Measurements from ENCODE around the gene MAD1L1. TPM values are rescaled to one million over a fixed set of nuclear protein-coding genes. Genes with fewer than 3 reads are reported as not detected.
A peak's percentile ranks its signal among the peaks of the same experiment; 100 is the strongest.
"Not testable (repeated sequence)": the region's sequence is repeated elsewhere in the genome, so short reads cannot be mapped to it uniquely, and the experiment has no call there.

Gene MAD1L1
- polyA plus RNA-seq, 3 donors from 2014 or later, result 85.0 to 166 (median 97.0) TPM

- peaks cover 14 to 30% (median 26%) of the 10 kb centered on the region in 3 donors for H3K36me3 Mint-ChIP-seq
- peak overlapping the region in 4 of 5 donors; percentile 25 to 59 (median 42) for H3K4me3 Mint-ChIP-seq
- peaks cover 49 to 51% of the 10 kb centered on the region in 2 donors for H3K4me1 Mint-ChIP-seq
- peak overlapping the region in 1 of 6 donors; percentile 50 for H3K27ac Mint-ChIP-seq
- peaks cover 0 to 3% (median 0%) of the 10 kb centered on the region in 6 donors for H3K9me3 Mint-ChIP-seq
- H3K27me3 Mint-ChIP-seq (ENCODE audit: low read depth in 3 of 3), result peaks cover 18 to 41% (median 30%) of the 10 kb centered on the region in 3 donors
- DNase-seq, result no peak
Observed at GRCh38 chr7:1936531-1937251, 296.1 kb downstream of the MAD1L1 start.

GRCh38 chr7:1936006-1936310, 296.8 kb downstream of the MAD1L1 start:
- Mint-ChIP-seq H3K36me3 (peaks cover 14 to 33% (median 26%) of the 10 kb centered on the region in 3 donors), H3K27ac (peak overlapping the region in 2 of 6 donors; percentile 49 to 87), H3K27me3 (ENCODE audit: low read depth in 3 of 3) (peaks cover 16 to 43% (median 30%) of the 10 kb centered on the region in 3 donors)

DNA sequence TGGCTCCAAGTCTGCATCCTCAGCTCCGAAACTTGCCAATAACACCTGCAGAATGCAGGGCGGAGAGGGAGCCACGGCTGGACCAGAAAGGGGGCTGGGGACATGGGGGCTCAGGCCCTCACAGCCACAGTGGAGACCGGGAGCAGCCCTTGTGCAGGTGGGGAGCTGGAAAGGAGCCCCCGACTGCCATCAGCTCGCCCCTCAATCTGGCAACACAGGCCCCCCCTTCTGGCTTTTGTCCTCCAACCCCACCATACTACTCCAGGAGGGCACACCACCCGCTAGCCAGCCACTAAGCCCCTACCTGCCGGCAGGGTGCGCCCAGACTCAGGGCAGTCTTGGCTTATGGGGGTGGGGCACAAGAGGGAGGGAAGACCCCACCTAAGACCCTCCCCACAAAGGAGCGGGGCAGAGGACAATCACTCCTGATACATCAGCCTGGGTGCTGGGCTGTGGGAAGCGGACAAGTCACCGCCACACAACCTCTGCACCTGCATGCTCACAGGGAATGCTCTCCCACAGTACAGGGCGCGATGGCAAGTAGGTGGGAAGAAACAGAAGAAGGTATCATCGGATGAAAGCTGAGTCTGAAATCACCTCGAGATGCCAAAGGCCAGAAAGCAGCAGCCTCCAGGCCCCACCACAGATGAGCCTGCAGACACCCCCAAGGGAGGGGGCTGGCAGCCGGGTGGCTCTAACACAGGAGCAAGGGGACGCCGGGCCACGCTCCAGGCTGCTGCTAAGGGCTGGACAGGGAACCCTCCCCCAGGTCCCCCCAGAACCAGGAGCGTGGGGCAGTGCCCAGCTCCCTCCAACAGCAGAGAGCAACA, 297.4 kb downstream of the MAD1L1 start:
- Mint-ChIP-seq H3K27me3 (ENCODE audit: low read depth in 3 of 3) (peaks cover 14 to 37% (median 26%) of the 10 kb centered on the region in 3 donors), H3K36me3 (peaks cover 14 to 33% (median 26%) of the 10 kb centered on the region in 3 donors), H3K9me3 (peaks cover 0 to under 1% (median 0%) of the 10 kb centered on the region in 6 donors), H3K27ac (peak overlapping the region in 2 of 6 donors; percentile 28 to 60), H3K4me1 (peaks cover 41% of the 10 kb centered on the region in 2 donors), H3K4me3 (no peak overlapping the region)
- no peak for DNase-seq

More at GRCh38 chr7:1936006-1936310, 296.8 kb downstream of the MAD1L1 start:
- Mint-ChIP-seq H3K4me3 (peak overlapping the region in 1 of 5 donors; percentile 17), H3K4me1 (peaks cover 46 to 47% of the 10 kb centered on the region in 2 donors), H3K9me3 (peaks cover 0 to 3% (median 0%) of the 10 kb centered on the region in 6 donors)
- no peak for DNase-seq

DNA sequence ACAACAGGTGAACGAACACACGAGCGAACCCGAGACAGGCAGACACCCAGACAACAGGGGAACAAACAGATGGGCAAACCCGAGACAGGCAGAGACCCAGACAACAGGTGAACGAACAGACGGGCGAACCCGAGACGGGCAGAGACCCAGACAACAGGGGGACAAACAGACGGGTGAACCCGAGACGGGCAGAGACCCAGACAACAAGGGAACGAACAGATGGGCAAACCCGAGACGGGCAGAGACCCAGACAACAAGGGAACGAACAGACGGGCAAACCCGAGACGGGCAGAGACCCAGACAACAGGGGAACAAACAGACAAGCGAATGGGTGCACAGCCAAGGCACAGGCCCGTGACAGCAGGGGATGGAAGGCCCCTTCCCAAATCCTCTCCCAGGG, 298.0 kb downstream of the MAD1L1 start:
- H3K36me3 Mint-ChIP-seq, result peaks cover 14 to 33% (median 26%) of the 10 kb centered on the region in 3 donors
- no peaks in the 10 kb centered on the region for H3K9me3 Mint-ChIP-seq
- DNase-seq, result no peak
- peaks cover 8 to 31% (median 19%) of the 10 kb centered on the region in 3 donors for H3K27me3 Mint-ChIP-seq (ENCODE audit: low read depth in 3 of 3)
- no peak overlapping the region for H3K4me3 Mint-ChIP-seq
- H3K27ac Mint-ChIP-seq, result peak overlapping the region in 3 of 6 donors; percentile 42 to 57 (median 46)
- peaks cover 35% of the 10 kb centered on the region in 2 donors for H3K4me1 Mint-ChIP-seq

- H3K4me1 Mint-ChIP-seq, result peaks cover 27 to 28% of the 10 kb centered on the region in 2 donors
- peak overlapping the region in 3 of 6 donors; percentile 16 to 46 (median 46) for H3K27ac Mint-ChIP-seq
- no peaks in the 10 kb centered on the region for H3K9me3 Mint-ChIP-seq
- H3K27me3 Mint-ChIP-seq (ENCODE audit: low read depth in 3 of 3), result peaks cover 3 to 24% (median 13%) of the 10 kb centered on the region in 3 donors
- DNase-seq, result no peak
- H3K4me3 Mint-ChIP-seq, result no peak overlapping the region
- peaks cover 14 to 33% (median 26%) of the 10 kb centered on the region in 3 donors for H3K36me3 Mint-ChIP-seq
Observed at GRCh38 chr7:1934017-1934416, 298.7 kb downstream of the MAD1L1 start.

DNA sequence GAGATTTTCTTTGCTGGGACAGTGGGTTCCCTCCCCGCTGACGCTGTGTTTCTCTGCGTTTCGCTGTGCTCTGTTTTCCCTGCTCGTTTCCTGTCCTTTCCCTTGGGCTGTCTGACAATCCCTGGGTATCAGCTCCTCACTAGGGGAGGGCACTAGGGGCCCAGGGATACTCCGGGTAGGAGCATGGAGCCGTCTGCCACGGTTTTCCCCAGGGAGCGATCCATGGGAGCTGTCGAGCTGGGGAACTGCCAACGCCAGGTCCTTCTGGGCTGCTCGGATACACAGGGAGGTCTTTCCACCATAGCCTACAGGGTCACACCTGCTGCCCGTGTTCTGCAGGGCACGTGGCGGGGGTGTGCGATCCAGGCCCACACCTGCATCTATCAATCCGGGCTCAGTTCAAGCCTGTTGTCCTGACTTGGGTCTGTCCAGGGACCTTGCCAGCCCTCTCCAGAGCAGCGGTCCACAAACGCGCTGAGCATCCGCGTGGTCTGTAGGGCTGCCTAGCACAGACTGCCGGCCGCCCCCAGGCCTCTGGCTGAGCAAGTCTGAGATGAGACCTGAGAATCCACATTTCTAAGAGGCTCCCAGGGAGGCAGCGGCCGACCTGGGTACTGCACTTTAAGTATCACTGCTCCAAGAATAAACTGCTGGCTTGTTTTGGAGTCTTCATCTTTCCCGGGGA, 299.5 kb downstream of the MAD1L1 start:
- Mint-ChIP-seq H3K4me1 (peaks cover 20% of the 10 kb centered on the region in 2 donors), H3K27me3 (ENCODE audit: low read depth in 3 of 3) (peaks cover 3 to 17% (median 5%) of the 10 kb centered on the region in 3 donors), H3K9me3 (no peaks in the 10 kb centered on the region), H3K4me3 (no peak overlapping the region), H3K36me3 (peaks cover 14 to 30% (median 23%) of the 10 kb centered on the region in 3 donors), H3K27ac (peak overlapping the region in 3 of 6 donors; percentile 26 to 82 (median 40))
- no peak for DNase-seq

GRCh38 chr7:1931951-1932270, 300.8 kb downstream of the MAD1L1 start:
- no peak for DNase-seq
- peaks cover 25 to 27% of the 10 kb centered on the region in 2 donors for H3K4me1 Mint-ChIP-seq
- no peak overlapping the region for H3K27ac Mint-ChIP-seq
- H3K4me3 Mint-ChIP-seq, result no peak overlapping the region
- H3K9me3 Mint-ChIP-seq, result no peaks in the 10 kb centered on the region
- H3K36me3 Mint-ChIP-seq, result peaks cover 14 to 30% (median 28%) of the 10 kb centered on the region in 3 donors
- peaks cover 1 to 14% (median 4%) of the 10 kb centered on the region in 3 donors for H3K27me3 Mint-ChIP-seq (ENCODE audit: low read depth in 3 of 3)

- Mint-ChIP-seq H3K27ac (peak overlapping the region in 2 of 6 donors; percentile 45 to 76), H3K27me3 (ENCODE audit: low read depth in 3 of 3) (peaks cover 1 to 13% (median 4%) of the 10 kb centered on the region in 3 donors), H3K4me3 (no peak overlapping the region), H3K4me1 (peaks cover 27 to 30% of the 10 kb centered on the region in 2 donors), H3K36me3 (peaks cover 14 to 30% (median 28%) of the 10 kb centered on the region in 3 donors), H3K9me3 (no peaks in the 10 kb centered on the region)
- no peak for DNase-seq
Observed at GRCh38 chr7:1931256-1931950, 301.3 kb downstream of the MAD1L1 start.

GRCh38 chr7:1930381-1931065, 302.2 kb downstream of the MAD1L1 start:
- H3K27ac Mint-ChIP-seq, result no peak overlapping the region
- peaks cover 14 to 30% (median 24%) of the 10 kb centered on the region in 3 donors for H3K36me3 Mint-ChIP-seq
- DNase-seq, result no peak
- peaks cover 1 to 9% (median 4%) of the 10 kb centered on the region in 3 donors for H3K27me3 Mint-ChIP-seq (ENCODE audit: low read depth in 3 of 3)
- H3K9me3 Mint-ChIP-seq, result no peaks in the 10 kb centered on the region
- peaks cover 35 to 39% of the 10 kb centered on the region in 2 donors for H3K4me1 Mint-ChIP-seq
- no peak overlapping the region for H3K4me3 Mint-ChIP-seq

DNA sequence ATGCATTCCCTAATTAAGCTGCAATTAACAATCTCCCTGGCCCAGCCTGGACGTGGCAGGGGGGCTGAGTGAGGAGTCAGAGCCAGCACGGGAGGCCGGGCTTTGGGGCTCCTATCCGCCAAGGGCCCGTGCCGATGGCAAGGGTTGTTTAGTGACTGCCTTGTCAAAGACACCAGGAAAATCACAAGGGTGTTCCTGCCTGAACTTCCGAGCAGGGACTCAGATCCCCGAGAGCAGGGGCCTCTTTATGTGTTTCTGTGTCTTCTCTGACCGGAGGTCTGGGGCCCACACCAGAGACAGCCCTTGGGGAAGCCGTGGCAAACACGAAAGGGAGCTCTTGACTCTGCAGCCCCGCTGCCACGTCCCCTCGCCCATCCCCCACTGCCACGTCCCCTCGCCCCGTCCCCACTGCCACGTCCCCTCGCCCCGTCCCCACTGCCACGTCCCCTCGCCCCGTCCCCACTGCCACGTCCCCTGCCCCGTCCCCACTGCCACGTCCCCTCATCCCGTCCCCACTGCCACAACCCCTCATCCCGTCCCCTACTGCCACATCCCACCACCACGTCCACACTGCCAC, 303.3 kb downstream of the MAD1L1 start:
- H3K4me1 Mint-ChIP-seq, result peaks cover 42 to 44% of the 10 kb centered on the region in 2 donors
- peak overlapping the region in 1 of 6 donors; percentile 14 for H3K27ac Mint-ChIP-seq
- not testable (repeated sequence) for DNase-seq; H3K9me3 Mint-ChIP-seq; H3K27me3 Mint-ChIP-seq (ENCODE audit: low read depth in 3 of 3); H3K4me3 Mint-ChIP-seq
- peaks cover 10 to 29% (median 17%) of the 10 kb centered on the region in 3 donors for H3K36me3 Mint-ChIP-seq

GRCh38 chr7:1928645-1929348, 303.9 kb downstream of the MAD1L1 start:
- Mint-ChIP-seq H3K36me3 (peaks cover 6 to 29% (median 12%) of the 10 kb centered on the region in 3 donors), H3K27me3 (ENCODE audit: low read depth in 3 of 3) (peaks cover 1 to 7% (median 4%) of the 10 kb centered on the region in 3 donors), H3K27ac (peak overlapping the region in 1 of 6 donors; percentile 14), H3K4me1 (peaks cover 44 to 45% of the 10 kb centered on the region in 2 donors), H3K9me3 (no peaks in the 10 kb centered on the region), H3K4me3 (no peak overlapping the region)
- no peak for DNase-seq
